PC-3 (cell line): ENCODE results near the gene SLC7A6. TPM values are rescaled to one million over a fixed set of nuclear protein-coding genes. Genes with fewer than 3 reads are reported as not detected.

Source experiments
- ATAC-seq: fragments of 200-7000 bp; cut with Tn5 transposase; 2 replicates; pipeline ENCODE4 v1.9.1; 2020; ENCODE audit warnings: mild to moderate bottlenecking, moderate library complexity
- BruUV-seq: library from RNA; stranded (reverse); fragments of 400-500 nt; replicated peaks from 2 replicates; lab custom pipeline; 2021; lab: Mats Ljungman, UMichigan
- CTCF ChIA-PET: fragments of 300-600 bp; sonication (Branson Sonifier 250); formaldehyde crosslinking; loops from one replicate; lab custom pipeline; 2022; ENCODE audit warnings: antibody characterized with exemption; lab: Charles Lee
- POLR2A ChIA-PET: fragments of 300-600 bp; sonication (Branson Sonifier 250); formaldehyde crosslinking; loops from one replicate; lab custom pipeline; 2022; ENCODE audit warnings: antibody characterized with exemption; ENCODE audit not compliant: unreplicated experiment; lab: Charles Lee
- DNase-seq: peaks from one replicate; pipeline ENCODE4 v3.0.0-alpha.2; 2015
- H2AFZ ChIP-seq: fragments of 300-600 bp; sonication (generic); 2 replicates; pipeline ENCODE4 v1.6.0; 2016; ENCODE audit warnings: antibody characterized with exemption, low read length
- H3F3A ChIP-seq: fragments of 300-600 bp; sonication (generic); one replicate; pipeline ENCODE4 v1.6.0; 2017; ENCODE audit warnings: antibody characterized with exemption, low read length, control low read depth, mild to moderate bottlenecking; ENCODE audit not compliant: unreplicated experiment
- H3K27ac ChIP-seq: fragments of 300-600 bp; sonication (generic); 2 replicates; pipeline ENCODE4 v1.5.1; 2016; ENCODE audit warnings: mild to moderate bottlenecking, low read length
- H3K27me3 ChIP-seq: fragments of 300-600 bp; sonication (generic); 2 replicates; pipeline ENCODE4 v1.6.1; 2016; ENCODE audit warnings: low read length, mixed read lengths
- H3K36me3 ChIP-seq: fragments of 300-600 bp; sonication (generic); 2 replicates; pipeline ENCODE4 v1.6.1; 2016; ENCODE audit warnings: low read depth, mixed run types, low read length, mixed read lengths
- H3K4me1 ChIP-seq: fragments of 300-600 bp; sonication (generic); 2 replicates; pipeline ENCODE4 v1.5.1; 2016; ENCODE audit warnings: low read length; ENCODE audit not compliant: insufficient read depth
- H3K4me2 ChIP-seq: fragments of 300-600 bp; sonication (generic); 2 replicates; pipeline ENCODE4 v1.6.0; 2016; ENCODE audit warnings: low read length
- H3K4me3 ChIP-seq: fragments of 300-600 bp; sonication (generic); 2 replicates; pipeline ENCODE4 v1.5.1; 2016; ENCODE audit warnings: mild to moderate bottlenecking, low read length, mixed read lengths
- H3K79me2 ChIP-seq: fragments of 300-600 bp; sonication (generic); 2 replicates; pipeline ENCODE4 v1.6.1; 2017; ENCODE audit warnings: low read length, mixed read lengths
- H3K9ac ChIP-seq: fragments of 300-600 bp; sonication (generic); 2 replicates; pipeline ENCODE4 v1.6.0; 2016; ENCODE audit warnings: mild to moderate bottlenecking, low read length
- H3K9me2 ChIP-seq: fragments of 300-600 bp; sonication (generic); replicated peaks from 2 replicates; pipeline ENCODE4 v1.6.1; 2016; ENCODE audit warnings: mixed run types, low read length, mixed read lengths
- H3K9me3 ChIP-seq: fragments of 300-600 bp; sonication (generic); 2 replicates; pipeline ENCODE4 v1.6.1; 2016; ENCODE audit warnings: low read length, mixed read lengths
- H4K20me1 ChIP-seq: fragments of 300-600 bp; sonication (generic); 2 replicates; pipeline ENCODE4 v1.6.1; 2016; ENCODE audit warnings: low read length, mixed read lengths
- EZH2 ChIP-seq: fragments of 300-600 bp; sonication (generic); IDR thresholded peaks from one replicate; pipeline ENCODE4 v1.6.1; 2017; ENCODE audit warnings: antibody characterized with exemption, mild to moderate bottlenecking, low read length; ENCODE audit not compliant: unreplicated experiment
- EZH2phosphoT487 ChIP-seq: fragments of 300-600 bp; sonication (generic); IDR thresholded peaks from 2 replicates; pipeline ENCODE4 v1.6.1; 2018; ENCODE audit warnings: mild to moderate bottlenecking, antibody characterized with exemption, low read length, borderline replicate concordance
- intact Hi-C: fragments of 100-400 bp; cut with micrococcal nuclease; formaldehyde crosslinking; loops from 2 replicates; pipeline ENCODE4 v1.9.0; 2023
- total RNA-seq: library from RNA; depleted of rRNA; stranded (reverse); fragments of >200 nt; gene quantifications from 2 replicates; pipeline ENCODE4 v1.2.3, GENCODE V29; 2014
- TF ChIP-seq, protein P1 (sequence below): fragments of 300-600 bp; sonication (generic); conservative IDR thresholded peaks from 2 replicates; pipeline ENCODE4 v1.5.1; 2017; ENCODE audit warnings: antibody characterized with exemption, low read depth, mild to moderate bottlenecking, low read length

SLC7A6 gene
- total RNA-seq, 1 experiment from 2014 or later: 24.7 TPM

DNA sequence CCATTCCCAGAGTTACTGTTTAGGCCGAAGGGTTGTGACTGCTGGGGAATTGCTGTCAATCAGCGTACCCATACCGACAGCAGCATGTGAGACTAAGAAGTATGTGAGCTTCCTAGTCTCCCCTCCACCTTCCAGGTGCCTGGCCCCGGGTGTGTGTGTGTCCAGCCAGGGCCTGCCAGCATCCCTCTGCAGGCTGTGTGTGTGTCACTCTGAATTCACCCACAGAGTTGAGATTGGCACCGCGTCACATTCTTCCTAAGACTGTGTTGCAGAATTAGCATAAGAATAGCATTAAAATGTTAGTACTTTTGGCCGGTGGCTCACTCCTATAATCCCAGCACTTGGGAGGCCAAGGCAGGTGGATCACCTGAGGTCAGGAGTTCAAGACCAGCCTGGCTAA, 78.3 kb downstream of the SLC7A6 start:
- ChIA-PET CTCF (no interaction called here), POLR2A (no interaction called here)
- H3K9me2 ChIP-seq: no peaks in the 10 kb centered on the region
- H3K27ac ChIP-seq: no peak overlapping the region
- H3K27me3 ChIP-seq: no peaks in the 10 kb centered on the region
- ATAC-seq (no peak), DNase-seq (no peak)
- H3K4me1 ChIP-seq: no peaks in the 10 kb centered on the region
- peaks cover 3% of the 10 kb centered on the region; the same call in 1 of the 2 replicates for H3K36me3 ChIP-seq
- no peaks in the 10 kb centered on the region for H3K9me3 ChIP-seq
- no peak overlapping the region for H3K4me3 ChIP-seq
- BruUV-seq: no TSS peak
- H3F3A ChIP-seq: no peaks in the 10 kb centered on the region
- no peak overlapping the region for H3K4me2 ChIP-seq
- H3K79me2 ChIP-seq: no peaks in the 10 kb centered on the region
- no peak overlapping the region for H3K9ac ChIP-seq
- no peaks in the 10 kb centered on the region for H4K20me1 ChIP-seq
- intact Hi-C loops: no loop called here
- no peak overlapping the region for H2AFZ ChIP-seq
- TF ChIP-seq EZH2phosphoT487: no peak
- no peak for TF ChIP-seq EZH2
- TF ChIP-seq, protein P1, sequence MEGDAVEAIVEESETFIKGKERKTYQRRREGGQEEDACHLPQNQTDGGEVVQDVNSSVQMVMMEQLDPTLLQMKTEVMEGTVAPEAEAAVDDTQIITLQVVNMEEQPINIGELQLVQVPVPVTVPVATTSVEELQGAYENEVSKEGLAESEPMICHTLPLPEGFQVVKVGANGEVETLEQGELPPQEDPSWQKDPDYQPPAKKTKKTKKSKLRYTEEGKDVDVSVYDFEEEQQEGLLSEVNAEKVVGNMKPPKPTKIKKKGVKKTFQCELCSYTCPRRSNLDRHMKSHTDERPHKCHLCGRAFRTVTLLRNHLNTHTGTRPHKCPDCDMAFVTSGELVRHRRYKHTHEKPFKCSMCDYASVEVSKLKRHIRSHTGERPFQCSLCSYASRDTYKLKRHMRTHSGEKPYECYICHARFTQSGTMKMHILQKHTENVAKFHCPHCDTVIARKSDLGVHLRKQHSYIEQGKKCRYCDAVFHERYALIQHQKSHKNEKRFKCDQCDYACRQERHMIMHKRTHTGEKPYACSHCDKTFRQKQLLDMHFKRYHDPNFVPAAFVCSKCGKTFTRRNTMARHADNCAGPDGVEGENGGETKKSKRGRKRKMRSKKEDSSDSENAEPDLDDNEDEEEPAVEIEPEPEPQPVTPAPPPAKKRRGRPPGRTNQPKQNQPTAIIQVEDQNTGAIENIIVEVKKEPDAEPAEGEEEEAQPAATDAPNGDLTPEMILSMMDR: no peak

DNA sequence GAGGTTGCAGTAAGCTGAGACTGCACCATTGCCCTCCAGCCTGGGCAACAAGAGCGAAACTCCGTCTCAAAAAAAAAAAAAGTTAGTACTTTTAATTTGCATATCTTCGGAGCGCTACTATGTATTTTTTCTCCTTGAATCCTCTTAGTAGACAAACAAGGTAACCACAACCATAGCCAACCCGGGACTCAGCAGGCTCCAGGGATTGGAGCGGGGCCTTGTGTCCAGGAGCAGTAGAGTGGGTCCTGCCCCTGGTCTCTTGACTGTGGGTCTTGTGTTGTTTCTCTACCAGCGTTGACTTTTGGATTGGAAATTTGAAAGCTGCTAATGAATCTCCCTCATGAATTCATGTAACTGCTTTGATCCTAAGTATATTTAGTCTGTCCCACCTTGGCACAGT, 78.8 kb downstream of the SLC7A6 start:
- H3K4me1 ChIP-seq: no peaks in the 10 kb centered on the region
- ChIA-PET CTCF (no interaction called here), POLR2A (no interaction called here)
- H3K36me3 ChIP-seq: no peaks in the 10 kb centered on the region; the same call in 1 of the 2 replicates
- DNase-seq (no peak), ATAC-seq (no peak)
- H3K9me2 ChIP-seq: no peaks in the 10 kb centered on the region
- H3F3A ChIP-seq: no peaks in the 10 kb centered on the region
- intact Hi-C loops: no loop called here
- no peaks in the 10 kb centered on the region for H3K27me3 ChIP-seq
- no peak overlapping the region for H3K4me2 ChIP-seq
- H3K4me3 ChIP-seq: no peak overlapping the region
- BruUV-seq: no TSS peak
- no peak overlapping the region for H3K27ac ChIP-seq
- H3K79me2 ChIP-seq: no peaks in the 10 kb centered on the region
- H4K20me1 ChIP-seq: no peaks in the 10 kb centered on the region
- H3K9ac ChIP-seq: no peak overlapping the region
- H2AFZ ChIP-seq: no peak overlapping the region
- TF ChIP-seq EZH2 (no peak), EZH2phosphoT487 (no peak)
- TF ChIP-seq, protein P1: no peak
- no peaks in the 10 kb centered on the region for H3K9me3 ChIP-seq

DNA sequence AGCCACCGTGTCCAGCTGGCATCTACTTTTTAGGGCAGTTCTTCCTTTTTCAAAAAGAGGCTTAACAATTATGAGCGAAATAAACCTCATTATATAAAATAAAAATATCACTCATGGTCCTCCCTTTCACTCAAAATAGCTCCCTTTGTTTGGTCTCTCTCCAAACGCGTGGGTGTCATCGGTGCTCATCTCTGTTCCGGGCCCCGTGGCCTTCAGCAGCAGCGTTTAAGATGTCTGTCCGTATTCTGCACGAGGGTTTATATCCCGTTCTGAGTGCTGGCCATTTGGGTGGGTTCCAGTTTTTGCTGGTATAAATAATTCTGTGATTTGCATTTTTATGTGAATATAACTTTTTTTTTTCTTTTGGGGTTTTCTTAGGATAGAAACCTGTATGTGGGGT, 79.9 kb downstream of the SLC7A6 start:
- CTCF ChIA-PET: no interaction called here
- Histone ChIP-seq H4K20me1 (no peaks in the 10 kb centered on the region), H3K79me2 (no peaks in the 10 kb centered on the region), H3F3A (no peaks in the 10 kb centered on the region), H3K4me3 (no peak overlapping the region), H3K4me2 (no peak overlapping the region), H3K9ac (no peak overlapping the region), H2AFZ (no peak overlapping the region), H3K27ac (no peak overlapping the region), H3K36me3 (no peaks in the 10 kb centered on the region; the same call in 1 of the 2 replicates), H3K9me3 (no peaks in the 10 kb centered on the region), H3K27me3 (no peaks in the 10 kb centered on the region), H3K4me1 (no peaks in the 10 kb centered on the region), H3K9me2 (no peaks in the 10 kb centered on the region)
- ATAC-seq (no peak), DNase-seq (no peak)
- POLR2A ChIA-PET: no interaction called here
- intact Hi-C loops: no loop called here
- TF ChIP-seq EZH2: no peak
- TF ChIP-seq, protein P1: no peak
- no peak for TF ChIP-seq EZH2phosphoT487
- BruUV-seq: no TSS peak
